Measurements from ENCODE around the gene AKAP11.

AKAP11 gene

DNA sequence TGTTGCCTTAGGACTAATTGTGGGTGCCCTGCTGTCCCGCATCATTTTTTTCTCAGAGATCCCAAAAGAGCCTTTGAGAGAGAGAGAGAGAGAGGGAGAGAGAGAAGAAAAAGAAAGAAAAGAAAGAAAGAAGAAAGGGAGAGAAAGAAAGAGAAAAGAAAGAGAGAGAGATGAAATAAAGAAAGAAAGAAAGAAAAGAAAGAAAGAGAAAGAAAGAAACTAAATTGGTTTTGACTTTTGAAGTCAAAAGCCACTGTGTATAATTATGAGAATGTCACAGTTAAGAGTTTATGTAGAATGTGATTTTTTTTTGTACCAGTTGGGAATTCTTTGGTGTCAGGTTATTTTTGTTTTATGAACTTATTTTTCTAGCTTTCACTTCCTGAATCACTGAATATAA is 43.4 kb upstream of the AKAP11 start:
- Histone ChIP-seq H3K27ac (ENCODE audit: low read length) (no peak overlapping the region), H3K27me3 (ENCODE audit: insufficient read depth, low read length, poor library complexity) (no peaks in the 10 kb centered on the region), H3K4me2 (ENCODE audit: insufficient read depth, low read length) (no peak overlapping the region), H2AFZ (ENCODE audit: low read depth, low read length) (no peak overlapping the region), H3K79me2 (ENCODE audit: insufficient read depth, low read length) (no peaks in the 10 kb centered on the region), H3K4me1 (ENCODE audit: insufficient read depth, low read length) (no peaks in the 10 kb centered on the region), H4K20me1 (ENCODE audit: insufficient read depth, low read length) (no peaks in the 10 kb centered on the region), H3K4me3 (ENCODE audit: low read depth in 1 of 2, low read length in 2 of 2) (no peak overlapping the region), H3K9me3 (ENCODE audit: insufficient read depth, low read length, severe bottlenecking) (no peaks in the 10 kb centered on the region), H3K9ac (ENCODE audit: low read depth, low read length) (no peak overlapping the region), H3K36me3 (ENCODE audit: insufficient read depth, low read length) (peaks cover 14% of the 10 kb centered on the region)
- DNase-seq (no peak), ATAC-seq (ENCODE audit: insufficient read depth, low read depth) (no peak)
- TF ChIP-seq, protein P1, sequence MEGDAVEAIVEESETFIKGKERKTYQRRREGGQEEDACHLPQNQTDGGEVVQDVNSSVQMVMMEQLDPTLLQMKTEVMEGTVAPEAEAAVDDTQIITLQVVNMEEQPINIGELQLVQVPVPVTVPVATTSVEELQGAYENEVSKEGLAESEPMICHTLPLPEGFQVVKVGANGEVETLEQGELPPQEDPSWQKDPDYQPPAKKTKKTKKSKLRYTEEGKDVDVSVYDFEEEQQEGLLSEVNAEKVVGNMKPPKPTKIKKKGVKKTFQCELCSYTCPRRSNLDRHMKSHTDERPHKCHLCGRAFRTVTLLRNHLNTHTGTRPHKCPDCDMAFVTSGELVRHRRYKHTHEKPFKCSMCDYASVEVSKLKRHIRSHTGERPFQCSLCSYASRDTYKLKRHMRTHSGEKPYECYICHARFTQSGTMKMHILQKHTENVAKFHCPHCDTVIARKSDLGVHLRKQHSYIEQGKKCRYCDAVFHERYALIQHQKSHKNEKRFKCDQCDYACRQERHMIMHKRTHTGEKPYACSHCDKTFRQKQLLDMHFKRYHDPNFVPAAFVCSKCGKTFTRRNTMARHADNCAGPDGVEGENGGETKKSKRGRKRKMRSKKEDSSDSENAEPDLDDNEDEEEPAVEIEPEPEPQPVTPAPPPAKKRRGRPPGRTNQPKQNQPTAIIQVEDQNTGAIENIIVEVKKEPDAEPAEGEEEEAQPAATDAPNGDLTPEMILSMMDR (IDR thresholded peaks at IDR 0.05; ENCODE audit: borderline replicate concordance, extremely low read depth, low read length, poor library complexity, severe bottlenecking): no peak
- no peak for TF ChIP-seq EZH2 (IDR thresholded peaks at IDR 0.05; ENCODE audit: borderline replicate concordance, low read depth, low read length, severe bottlenecking)

- H3K79me2 ChIP-seq (ENCODE audit: insufficient read depth, low read length): no peaks in the 10 kb centered on the region
- no peak for DNase-seq
- no peaks in the 10 kb centered on the region for H3K4me1 ChIP-seq (ENCODE audit: insufficient read depth, low read length)
- no peaks in the 10 kb centered on the region for H4K20me1 ChIP-seq (ENCODE audit: insufficient read depth, low read length)
- peaks cover 11% of the 10 kb centered on the region for H3K36me3 ChIP-seq (ENCODE audit: insufficient read depth, low read length)
- TF ChIP-seq EZH2 (IDR thresholded peaks at IDR 0.05; ENCODE audit: borderline replicate concordance, low read depth, low read length, severe bottlenecking): no peak
- TF ChIP-seq, protein P1 (IDR thresholded peaks at IDR 0.05; ENCODE audit: borderline replicate concordance, extremely low read depth, low read length, poor library complexity, severe bottlenecking): no peak
- H2AFZ ChIP-seq (ENCODE audit: low read depth, low read length): no peak overlapping the region
- H3K27ac ChIP-seq (ENCODE audit: low read length): no peak overlapping the region
- no peak overlapping the region for H3K4me3 ChIP-seq (ENCODE audit: low read depth in 1 of 2, low read length in 2 of 2)
- H3K9me3 ChIP-seq (ENCODE audit: insufficient read depth, low read length, severe bottlenecking): no peaks in the 10 kb centered on the region
- H3K27me3 ChIP-seq (ENCODE audit: insufficient read depth, low read length, poor library complexity): no peaks in the 10 kb centered on the region
- no peak overlapping the region for H3K4me2 ChIP-seq (ENCODE audit: insufficient read depth, low read length)
- no peak for ATAC-seq (ENCODE audit: insufficient read depth, low read depth)
- H3K9ac ChIP-seq (ENCODE audit: low read depth, low read length): no peak overlapping the region
Measured at GRCh38 chr13:42229287-42229686, 42.7 kb upstream of the AKAP11 start.

GRCh38 chr13:42232671-42233070 is 39.3 kb upstream of the AKAP11 start:
- Histone ChIP-seq H3K4me3 (ENCODE audit: low read depth in 1 of 2, low read length in 2 of 2) (no peak overlapping the region), H3K4me2 (ENCODE audit: insufficient read depth, low read length) (no peak overlapping the region), H3K27ac (ENCODE audit: low read length) (no peak overlapping the region), H3K9ac (ENCODE audit: low read depth, low read length) (no peak overlapping the region), H3K9me3 (ENCODE audit: insufficient read depth, low read length, severe bottlenecking) (no peaks in the 10 kb centered on the region), H3K79me2 (ENCODE audit: insufficient read depth, low read length) (no peaks in the 10 kb centered on the region), H3K27me3 (ENCODE audit: insufficient read depth, low read length, poor library complexity) (no peaks in the 10 kb centered on the region), H3K4me1 (ENCODE audit: insufficient read depth, low read length) (no peaks in the 10 kb centered on the region), H2AFZ (ENCODE audit: low read depth, low read length) (no peak overlapping the region), H4K20me1 (ENCODE audit: insufficient read depth, low read length) (no peaks in the 10 kb centered on the region), H3K36me3 (ENCODE audit: insufficient read depth, low read length) (peaks cover 6% of the 10 kb centered on the region)
- no peak for ATAC-seq (ENCODE audit: insufficient read depth, low read depth)
- no peak for DNase-seq
- TF ChIP-seq EZH2 (IDR thresholded peaks at IDR 0.05; ENCODE audit: borderline replicate concordance, low read depth, low read length, severe bottlenecking): no peak
- TF ChIP-seq, protein P1 (IDR thresholded peaks at IDR 0.05; ENCODE audit: borderline replicate concordance, extremely low read depth, low read length, poor library complexity, severe bottlenecking): no peak

- Histone ChIP-seq H3K4me1 (ENCODE audit: insufficient read depth, low read length) (no peaks in the 10 kb centered on the region), H3K36me3 (ENCODE audit: insufficient read depth, low read length) (peaks cover 6% of the 10 kb centered on the region), H4K20me1 (ENCODE audit: insufficient read depth, low read length) (no peaks in the 10 kb centered on the region), H3K9ac (ENCODE audit: low read depth, low read length) (no peak overlapping the region), H3K27ac (ENCODE audit: low read length) (no peak overlapping the region), H3K4me3 (ENCODE audit: low read depth in 1 of 2, low read length in 2 of 2) (no peak overlapping the region), H3K79me2 (ENCODE audit: insufficient read depth, low read length) (no peaks in the 10 kb centered on the region), H3K4me2 (ENCODE audit: insufficient read depth, low read length) (no peak overlapping the region), H3K9me3 (ENCODE audit: insufficient read depth, low read length, severe bottlenecking) (no peaks in the 10 kb centered on the region), H3K27me3 (ENCODE audit: insufficient read depth, low read length, poor library complexity) (no peaks in the 10 kb centered on the region), H2AFZ (ENCODE audit: low read depth, low read length) (no peak overlapping the region)
- no peak for TF ChIP-seq EZH2 (IDR thresholded peaks at IDR 0.05; ENCODE audit: borderline replicate concordance, low read depth, low read length, severe bottlenecking)
- TF ChIP-seq, protein P1 (IDR thresholded peaks at IDR 0.05; ENCODE audit: borderline replicate concordance, extremely low read depth, low read length, poor library complexity, severe bottlenecking): no peak
- DNase-seq (no peak), ATAC-seq (ENCODE audit: insufficient read depth, low read depth) (no peak)
Measured at GRCh38 chr13:42233726-42234125, 38.2 kb upstream of the AKAP11 start.

Data from DND-41 (cell line).